Skin of body (tissue), 2 donors: ENCODE results near the gene VWA2. TPM values are rescaled to one million over a fixed set of nuclear protein-coding genes. Genes with fewer than 3 reads are reported as not detected.

Source experiments
- DNase-seq: peaks from one replicate; lab custom pipeline; 2025; lab: John Stamatoyannopoulos, UW
- total RNA-seq: library from RNA; depleted of rRNA; stranded (reverse); fragments of >200 nt; gene quantifications from one replicate; pipeline ENCODE4 v1.2.3, GENCODE V29; 2014

Gene VWA2, protein sequence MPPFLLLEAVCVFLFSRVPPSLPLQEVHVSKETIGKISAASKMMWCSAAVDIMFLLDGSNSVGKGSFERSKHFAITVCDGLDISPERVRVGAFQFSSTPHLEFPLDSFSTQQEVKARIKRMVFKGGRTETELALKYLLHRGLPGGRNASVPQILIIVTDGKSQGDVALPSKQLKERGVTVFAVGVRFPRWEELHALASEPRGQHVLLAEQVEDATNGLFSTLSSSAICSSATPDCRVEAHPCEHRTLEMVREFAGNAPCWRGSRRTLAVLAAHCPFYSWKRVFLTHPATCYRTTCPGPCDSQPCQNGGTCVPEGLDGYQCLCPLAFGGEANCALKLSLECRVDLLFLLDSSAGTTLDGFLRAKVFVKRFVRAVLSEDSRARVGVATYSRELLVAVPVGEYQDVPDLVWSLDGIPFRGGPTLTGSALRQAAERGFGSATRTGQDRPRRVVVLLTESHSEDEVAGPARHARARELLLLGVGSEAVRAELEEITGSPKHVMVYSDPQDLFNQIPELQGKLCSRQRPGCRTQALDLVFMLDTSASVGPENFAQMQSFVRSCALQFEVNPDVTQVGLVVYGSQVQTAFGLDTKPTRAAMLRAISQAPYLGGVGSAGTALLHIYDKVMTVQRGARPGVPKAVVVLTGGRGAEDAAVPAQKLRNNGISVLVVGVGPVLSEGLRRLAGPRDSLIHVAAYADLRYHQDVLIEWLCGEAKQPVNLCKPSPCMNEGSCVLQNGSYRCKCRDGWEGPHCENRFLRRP
- total RNA-seq: 19.5 TPM

DNA sequence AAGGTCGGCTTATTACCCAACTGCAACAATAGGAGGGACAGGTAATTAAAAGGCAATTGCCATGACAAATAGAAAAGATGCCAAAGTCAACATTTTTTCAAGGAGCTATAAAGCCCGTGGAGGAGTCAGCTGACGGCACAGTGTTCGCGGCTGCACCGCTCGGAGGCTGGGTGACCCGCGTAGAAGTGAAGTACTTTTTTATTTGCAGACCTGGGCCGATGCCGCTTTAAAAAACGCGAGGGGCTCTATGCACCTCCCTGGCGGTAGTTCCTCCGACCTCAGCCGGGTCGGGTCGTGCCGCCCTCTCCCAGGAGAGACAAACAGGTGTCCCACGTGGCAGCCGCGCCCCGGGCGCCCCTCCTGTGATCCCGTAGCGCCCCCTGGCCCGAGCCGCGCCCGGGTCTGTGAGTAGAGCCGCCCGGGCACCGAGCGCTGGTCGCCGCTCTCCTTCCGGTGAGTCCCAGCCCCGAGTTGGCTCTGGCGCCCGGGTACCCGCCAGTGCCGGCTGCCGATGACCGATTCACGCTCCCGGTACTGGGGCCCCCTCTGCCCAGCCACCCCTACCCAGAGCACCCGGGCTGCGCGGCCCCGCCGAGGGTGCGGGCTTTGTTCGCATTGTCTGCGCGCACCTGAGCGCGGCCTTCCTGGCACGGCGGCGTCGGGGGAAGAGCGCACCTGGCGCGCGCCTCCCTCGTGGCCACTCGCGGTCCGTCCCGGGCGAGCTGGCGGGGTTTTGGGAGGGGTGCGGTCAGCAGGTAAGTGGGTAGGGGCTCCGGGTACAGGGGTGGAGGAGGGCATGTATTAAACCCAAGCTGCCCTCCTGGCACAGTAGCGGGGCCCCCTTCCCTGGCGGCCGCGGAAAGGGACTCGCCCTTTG is at the start of gene VWA2:
Gene VWA2 (plus strand): TSS at position 138 of the 877 bp plus-strand sequence. CDS start 9,460 bp downstream, outside the sequence.
- no peak for DNase-seq

DNA sequence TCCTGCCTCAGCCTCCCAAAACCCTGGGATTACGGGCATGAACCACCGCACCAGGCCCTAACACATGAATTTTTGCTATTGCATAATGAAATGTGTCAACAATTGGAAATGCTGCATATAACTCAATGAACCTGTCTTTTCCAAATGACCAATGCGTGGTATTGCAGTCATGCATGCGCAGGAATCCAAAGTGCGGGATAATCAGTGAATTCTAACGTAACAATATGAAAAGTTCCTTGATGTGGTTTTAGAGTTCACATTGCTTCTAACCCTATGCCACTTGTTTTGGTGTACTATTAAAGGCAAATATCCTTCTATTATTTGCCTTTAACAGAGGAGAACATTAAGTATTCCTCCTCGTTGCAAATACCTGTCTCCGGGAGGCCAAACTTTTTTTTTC is 49.4 kb upstream of the VWA2 start:
- DNase-seq: no peak

DNA sequence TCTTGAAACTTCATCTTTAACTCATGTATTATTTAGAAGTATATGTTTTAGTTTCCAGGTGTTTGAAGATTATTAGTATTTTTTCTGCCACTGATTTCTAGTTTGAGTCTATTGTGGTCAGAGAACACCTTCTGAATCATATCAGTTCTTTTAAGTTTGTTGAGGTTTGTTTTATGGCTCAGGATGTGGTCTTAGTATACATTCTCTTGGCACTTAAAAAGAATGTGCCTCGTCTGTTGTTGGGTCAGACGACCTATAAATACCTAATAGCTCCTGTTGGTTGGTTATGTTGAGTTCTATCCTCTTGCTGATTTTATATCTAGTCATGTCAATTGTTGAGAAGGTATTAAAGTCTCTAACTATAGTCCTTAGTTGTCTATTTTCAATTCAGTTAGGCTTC is 44.0 kb upstream of the VWA2 start:
- no peak for DNase-seq

DNA sequence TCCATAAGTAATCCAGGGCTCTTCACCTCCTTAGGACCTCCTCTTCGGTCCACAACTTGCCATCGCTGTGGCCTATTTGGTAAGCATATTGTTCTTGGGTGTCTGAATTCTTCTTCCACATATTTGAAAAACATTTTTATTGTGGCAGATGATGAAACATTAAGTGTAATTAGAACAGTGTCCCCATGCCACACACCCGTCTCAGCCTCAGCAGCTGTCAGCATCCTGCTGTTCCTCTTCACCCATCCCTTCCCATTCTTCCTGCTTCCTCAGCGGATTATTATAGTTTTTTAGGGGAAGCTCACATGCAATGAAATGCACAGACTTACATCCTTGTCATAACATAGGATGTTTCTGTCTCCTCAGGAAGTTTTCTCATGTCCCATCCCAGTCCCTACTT is 39.8 kb upstream of the VWA2 start:
- no peak for DNase-seq

DNA sequence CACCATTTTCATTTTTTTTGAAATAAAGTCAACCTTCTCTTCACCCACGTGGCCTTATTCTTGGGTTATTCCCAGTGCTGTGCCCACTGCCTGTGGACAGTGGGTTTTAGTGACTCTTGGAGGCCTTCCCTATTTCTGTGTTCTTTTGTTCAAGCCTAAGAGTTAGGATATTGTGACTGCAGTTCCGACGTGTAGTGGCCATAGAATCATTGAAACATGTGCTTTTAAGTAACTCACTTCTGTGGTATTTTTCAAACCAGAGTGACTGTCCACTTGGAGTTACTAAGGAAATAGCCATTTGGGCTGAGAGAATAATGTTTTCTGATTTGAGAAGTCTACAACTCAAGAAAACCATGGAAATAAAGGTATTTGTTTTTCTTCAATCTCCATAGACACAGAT is 36.2 kb upstream of the VWA2 start:
- DNase-seq: no peak

DNA sequence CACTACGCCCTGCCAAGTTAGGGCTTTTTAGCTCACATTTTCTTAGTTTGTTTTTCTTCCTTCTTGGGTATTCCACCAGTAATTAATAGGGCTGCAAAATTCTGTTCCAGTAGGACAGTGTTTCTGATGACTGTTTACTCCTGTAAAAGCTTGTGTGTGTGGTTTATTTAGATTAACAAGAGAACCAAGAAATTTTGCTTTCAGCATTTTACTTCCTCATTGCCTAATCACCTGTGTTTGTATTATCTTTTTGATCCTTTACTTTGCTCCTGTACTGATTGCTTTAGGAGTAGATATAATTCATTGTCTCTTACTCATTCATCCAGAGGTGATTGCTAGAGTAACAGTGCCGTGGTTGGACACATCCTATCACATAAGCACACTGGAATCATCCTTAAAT is 32.2 kb upstream of the VWA2 start:
- no peak for DNase-seq

DNA sequence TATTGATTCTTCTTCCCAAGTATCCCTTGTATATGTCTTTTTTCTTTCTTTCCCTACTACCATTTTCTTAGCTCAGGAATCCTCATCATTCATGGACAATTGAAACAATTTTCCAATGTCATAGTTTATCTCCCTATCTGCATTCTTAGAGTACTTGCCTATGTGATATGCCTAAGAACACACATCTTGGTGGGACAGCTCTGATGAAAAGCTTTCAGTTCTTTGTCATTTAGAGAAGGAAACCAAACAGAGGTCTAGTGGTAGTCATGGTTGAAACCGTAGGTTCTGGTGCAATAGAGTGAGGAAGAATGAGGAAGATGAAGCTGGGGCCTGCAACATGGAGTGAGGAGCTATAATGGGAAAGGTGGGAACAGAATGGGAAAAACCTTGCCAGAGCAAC is 31.7 kb upstream of the VWA2 start:
- no peak for DNase-seq

DNA sequence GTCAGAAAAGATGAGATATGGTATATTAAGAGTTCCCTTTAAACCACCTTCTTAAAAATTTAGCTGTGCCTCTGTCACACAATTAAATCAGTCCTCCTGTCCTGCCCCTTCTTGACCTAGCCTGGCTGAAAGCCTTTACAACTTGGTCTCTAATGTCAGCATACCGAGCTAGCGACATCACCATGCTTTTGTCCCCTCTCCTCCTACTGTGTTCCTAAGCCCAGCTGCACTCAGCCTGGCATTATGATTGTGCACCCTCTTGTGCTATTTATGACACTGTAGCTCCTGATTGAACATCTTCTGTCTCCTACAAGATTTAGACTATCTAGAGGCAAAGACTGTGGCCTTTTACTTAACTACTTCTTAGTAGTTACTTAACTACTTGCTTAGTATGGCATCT is 30.7 kb upstream of the VWA2 start:
- no peak for DNase-seq

DNA sequence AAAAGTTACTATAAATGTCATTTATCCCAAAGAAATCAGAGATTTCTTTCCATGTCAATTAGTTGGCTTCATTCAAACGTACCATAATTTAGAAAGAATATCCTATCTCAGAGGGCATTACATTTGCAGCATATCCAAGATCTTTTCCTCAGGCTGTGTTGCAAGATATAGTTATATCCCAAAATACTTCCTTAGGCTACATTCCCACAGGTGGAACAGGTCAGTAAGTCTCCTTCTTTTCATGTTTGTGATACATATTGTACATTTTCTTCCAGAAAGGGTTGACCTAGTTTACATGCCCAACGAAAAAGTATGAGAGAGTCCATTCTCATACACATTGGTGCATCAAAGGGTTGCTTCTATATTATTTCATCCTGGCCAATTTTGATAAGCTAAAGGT is 26.9 kb upstream of the VWA2 start:
- no peak for DNase-seq

DNA sequence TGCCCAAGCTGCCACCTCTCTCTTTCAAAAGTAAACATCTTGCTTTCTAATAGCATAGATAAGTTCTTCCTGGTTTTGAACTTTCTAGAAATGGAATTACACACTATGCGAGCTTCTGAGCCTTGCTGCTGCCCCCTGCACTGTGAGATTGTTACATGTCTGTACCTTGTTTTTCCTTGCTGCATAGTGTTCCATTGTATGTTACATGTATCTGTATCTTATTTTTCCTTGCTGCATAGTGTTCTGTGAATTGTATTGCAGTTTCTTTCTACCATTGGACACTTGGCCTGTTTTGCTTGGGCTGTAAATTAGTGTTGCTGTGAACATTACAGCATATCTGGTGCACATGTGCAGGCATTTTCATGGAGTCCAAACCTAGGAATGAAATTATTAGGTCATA is 24.0 kb upstream of the VWA2 start:
- no peak for DNase-seq

DNA sequence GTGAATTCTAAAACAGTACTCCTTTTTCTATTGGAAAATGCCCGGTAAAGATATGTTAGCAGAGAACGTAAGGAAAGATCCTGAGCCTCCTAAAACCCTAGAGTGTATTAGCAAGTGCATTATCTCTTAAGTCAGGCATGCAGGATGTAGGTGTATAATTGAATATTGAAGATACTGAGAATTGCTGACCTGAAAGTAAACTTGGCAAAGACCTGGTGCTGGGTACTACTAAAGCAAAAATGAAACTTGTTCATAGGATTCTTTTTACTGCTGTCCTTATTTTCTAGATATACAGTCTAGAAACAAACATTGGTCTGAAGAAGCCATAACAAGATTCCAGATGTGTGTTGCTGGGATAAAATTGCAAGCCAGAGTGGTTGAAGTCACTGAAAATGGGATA is 18.8 kb upstream of the VWA2 start:
- no peak for DNase-seq

DNA sequence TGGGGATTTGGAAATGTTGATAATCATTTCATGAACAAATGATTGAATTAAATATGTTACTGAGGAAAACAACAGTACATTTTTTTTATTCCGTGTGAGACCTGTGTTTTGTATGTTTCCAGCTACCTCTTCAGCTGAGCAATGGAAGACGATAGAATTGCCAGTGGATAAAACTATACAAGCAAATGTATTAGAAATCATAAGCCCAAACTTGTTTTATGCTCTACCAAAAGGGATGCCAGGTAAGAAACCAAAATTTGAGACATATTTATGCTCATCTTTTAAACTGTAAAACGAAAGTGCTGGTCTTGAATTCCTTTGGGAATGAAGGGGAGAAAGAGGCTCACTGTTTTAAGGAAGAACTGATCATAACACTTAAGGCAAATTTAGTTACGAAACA is 17.8 kb upstream of the VWA2 start:
- no peak for DNase-seq

DNA sequence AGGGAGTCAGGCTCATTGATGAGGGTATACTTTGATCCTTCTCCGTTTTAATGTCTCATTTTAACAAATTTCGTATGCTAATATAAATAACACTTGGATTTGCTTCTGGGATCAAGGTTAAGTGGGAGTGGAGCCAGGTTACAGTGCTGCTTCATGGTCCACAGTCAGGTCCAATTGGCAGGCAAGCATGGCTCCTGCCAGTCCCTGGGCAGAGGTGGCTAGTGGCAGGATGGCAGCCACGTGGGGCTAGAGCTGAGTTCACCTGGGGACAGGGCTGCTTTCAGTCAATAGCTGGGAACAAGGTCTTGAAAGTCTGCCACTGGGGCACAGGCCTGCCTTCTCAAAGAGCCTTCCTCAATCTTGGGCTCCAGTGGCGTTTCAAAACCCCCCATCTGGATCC is 16.0 kb upstream of the VWA2 start:
- DNase-seq: no peak

DNA sequence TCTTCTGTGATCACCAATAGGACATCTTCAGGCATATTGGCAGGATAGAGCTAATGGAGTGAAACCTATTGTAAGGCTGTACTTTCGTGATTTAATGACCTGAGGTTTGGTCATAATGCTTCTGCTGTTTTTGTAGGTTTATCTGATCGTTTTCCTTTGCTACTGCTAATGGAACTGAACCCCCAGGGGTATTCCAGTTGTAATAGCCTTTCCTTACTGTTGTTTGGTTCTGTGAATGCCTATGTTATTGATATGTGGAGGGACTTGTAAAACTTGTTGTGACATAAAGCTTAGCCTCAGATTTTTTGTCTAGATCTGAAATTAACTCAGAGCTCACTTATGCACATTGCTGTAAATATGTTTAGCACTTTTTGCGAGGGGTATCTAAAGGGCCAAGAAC is 10.9 kb upstream of the VWA2 start:
- no peak for DNase-seq

DNA sequence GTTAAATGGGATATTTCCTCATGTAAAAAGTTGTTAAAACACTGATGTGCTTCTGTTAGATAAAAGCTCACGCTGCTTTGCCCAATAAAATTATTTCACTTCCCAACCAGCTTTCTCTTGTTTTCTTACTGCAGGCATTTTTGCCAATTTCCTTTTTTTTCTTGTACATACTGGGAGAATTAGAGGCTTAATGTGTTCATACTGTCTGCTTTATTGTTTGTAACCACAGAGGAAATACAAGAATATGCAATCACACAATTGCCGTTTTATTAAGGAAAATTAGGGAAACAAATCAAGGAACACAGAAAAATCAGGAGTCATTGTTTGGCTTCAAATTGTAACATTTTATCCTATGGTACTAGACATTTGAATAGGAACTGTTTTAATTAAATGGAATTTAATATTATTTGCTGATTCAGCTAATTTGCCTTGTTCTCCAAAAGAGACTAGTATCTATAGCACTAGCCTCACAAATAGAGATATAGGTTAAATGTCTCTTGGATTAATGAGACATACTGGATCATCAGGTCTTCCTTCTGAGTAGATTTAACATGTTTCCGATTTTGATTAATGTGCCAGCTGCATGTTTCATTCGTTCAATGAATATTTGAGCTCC is 6.4 kb upstream of the VWA2 start:
- DNase-seq: no peak

DNA sequence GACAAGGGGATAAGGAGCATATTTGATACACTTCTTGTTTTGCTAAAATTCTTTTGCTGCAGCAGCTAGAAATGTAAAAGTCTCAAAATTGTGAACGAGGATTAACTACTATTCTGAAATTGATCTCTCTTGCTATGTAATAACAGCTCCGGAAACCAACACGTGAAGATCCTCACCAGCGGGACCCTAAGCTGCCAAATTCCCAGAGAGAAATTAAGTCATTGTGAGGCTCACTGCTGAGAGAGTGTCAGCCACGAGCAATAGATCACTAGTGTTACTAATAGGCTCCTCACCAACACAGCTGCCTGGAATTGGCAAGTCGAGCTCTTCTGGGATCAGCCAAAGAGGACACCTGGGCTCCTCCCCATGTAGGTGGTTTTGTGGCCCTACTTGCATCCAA is 5.6 kb upstream of the VWA2 start:
- DNase-seq: no peak

DNA sequence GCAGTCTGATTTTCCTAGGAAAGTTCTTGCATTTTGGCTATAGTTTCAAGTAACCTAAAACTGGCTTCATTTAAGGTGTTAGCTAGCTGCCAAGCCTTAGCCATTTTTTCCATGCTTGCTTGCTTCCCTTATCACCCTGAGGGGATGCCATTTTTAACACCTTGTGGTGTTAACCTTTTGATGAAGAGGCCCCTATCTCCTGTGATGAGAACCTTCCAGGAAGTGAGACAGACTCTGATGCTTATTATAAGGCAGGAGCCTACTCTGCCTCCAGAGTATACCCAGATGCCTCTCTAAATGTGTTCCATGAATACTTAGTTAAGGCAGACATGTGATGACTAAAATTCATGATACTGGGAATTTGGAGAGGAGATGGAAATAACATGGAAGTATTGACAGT is 4.9 kb upstream of the VWA2 start:
- DNase-seq: no peak

DNA sequence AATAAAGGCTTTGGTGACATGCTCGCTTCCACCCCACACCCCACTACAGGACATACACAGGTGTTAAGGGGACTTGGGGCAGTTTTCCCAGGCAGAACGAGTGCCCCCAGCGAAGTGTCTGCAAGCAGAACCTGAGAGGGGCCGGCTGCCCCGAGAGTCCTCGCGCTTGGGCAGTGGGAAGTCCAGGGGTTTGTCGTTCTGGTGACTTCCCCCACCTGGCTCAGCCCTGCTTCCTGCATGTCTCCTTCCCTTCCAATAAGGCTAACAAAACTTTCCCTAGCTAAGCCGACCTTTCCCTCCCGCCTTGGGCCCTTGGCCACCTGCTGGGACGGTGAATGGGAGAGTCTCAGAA is 916 bp downstream of the VWA2 start:
- DNase-seq: no peak

DNA sequence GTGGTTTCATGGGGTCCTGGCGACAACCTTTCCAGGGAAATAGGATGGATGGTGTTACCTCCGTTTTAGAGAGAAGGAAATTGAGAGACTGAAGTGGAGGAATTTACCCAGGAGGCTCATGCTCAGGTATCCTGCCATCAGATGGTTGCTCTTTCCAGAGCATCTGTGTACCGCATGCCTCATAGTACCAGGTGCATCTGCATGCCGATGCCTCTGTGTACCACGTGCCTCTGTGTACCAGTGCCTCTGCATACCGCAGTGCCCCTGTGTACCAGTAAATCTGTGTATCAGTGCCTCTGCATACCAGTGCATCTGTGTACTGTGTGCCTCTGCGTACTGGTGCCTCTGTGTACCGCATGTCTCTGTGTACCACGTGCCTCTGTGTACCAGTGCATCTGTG is 3.2 kb downstream of the VWA2 start:
- DNase-seq: no peak

DNA sequence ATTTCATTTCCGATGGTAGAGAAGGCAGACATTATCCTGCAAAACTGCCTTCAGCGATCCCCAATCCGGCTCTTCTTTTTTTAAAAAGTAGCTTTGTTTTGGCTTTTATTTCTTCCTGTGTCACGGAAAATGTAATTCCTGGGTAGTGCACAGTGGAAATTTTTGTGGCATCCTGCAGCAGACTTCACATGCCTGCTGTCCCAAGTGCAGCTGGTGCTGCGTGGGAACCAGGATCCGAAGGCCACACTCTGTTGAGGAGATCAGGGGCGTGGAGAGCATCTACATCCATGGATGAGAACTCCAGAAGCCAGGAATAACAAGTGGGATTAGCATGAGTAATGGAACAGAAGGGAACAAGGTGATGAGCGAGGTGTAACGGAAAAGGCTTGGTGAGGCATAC is 4.6 kb downstream of the VWA2 start:
- no peak for DNase-seq

DNA sequence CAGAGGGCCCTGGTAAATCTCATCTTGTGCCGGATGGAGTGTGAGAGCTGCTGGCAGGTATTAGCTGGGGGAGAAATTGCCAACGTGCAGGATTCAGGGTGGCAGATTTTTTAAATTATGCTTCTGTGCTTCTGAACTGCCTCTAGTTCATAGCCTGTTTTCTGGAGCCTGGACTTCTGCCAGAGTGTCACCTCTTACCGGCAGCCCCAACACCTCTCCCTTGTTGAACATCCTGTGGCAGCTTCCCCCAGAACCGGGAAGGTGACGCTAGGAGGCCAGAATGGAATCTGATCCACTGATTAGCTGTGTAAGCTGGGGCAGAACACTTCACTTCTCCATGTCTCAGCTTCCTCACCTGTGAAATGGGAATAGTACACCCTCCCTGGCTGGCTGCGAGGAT is 5.1 kb downstream of the VWA2 start:
- DNase-seq: no peak
